D721Med (cell line): ENCODE results near the gene TBC1D10B.
"Not testable (repeated sequence)": the region's sequence is repeated elsewhere in the genome, so short reads cannot be mapped to it uniquely, and the experiment has no call there.

Experiments used
- DNase-seq: peaks from one replicate; pipeline ENCODE4 v3.0.0; 2011; ENCODE audit warnings: low spot score; ENCODE audit not compliant: insufficient read length
- FAIRE-seq: peaks from 2 replicates; lab custom pipeline; 2011; peaks lifted over from hg19 to GRCh38; lab: Jason Lieb, UNC
- TF ChIP-seq, protein P1 (sequence below): IDR thresholded peaks from 2 replicates; pipeline ENCODE4 v1.5.1; 2012; ENCODE audit warnings: mild to moderate bottlenecking, control low read depth; ENCODE audit not compliant: insufficient read depth; ENCODE audit errors: missing control alignments

The TBC1D10B gene

DNA sequence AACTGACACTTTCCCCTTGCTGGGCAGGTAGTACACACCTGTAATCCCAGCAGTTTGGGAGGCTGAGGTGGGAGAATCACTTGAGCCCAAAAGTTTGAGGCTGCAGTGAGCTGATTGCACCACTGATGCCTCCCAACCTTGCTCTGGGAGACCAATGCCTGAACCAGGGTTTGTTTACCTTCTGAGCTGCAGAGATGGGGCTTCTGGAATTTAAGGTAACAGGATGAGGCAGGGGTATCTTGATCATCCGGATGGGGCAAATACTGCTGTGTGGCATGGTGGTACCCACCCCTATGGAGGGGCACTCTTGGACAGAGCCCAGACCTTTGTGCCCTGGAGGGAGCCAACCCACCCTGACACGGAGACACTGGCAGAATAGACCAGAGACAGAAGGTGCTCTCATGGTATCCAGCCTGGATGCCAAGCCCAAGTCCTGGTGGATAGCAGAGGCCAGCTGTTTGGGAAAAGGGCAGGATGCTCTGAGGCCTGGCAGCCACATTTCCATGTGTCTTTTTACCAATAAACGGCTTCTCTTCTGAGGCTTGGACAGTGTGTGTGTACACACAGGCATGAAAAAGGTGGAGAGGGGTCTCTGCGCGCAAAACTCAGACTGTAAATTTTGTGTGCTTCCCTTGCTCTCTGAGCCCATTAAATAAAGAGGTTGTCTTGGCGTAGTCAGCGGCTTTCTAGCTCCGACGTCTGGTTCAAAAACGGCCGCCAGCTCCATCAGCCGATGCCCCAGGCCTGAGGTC, 29.3 kb upstream of the TBC1D10B start:
- DNase-seq (no peak), FAIRE-seq (no peak)
- TF ChIP-seq, protein P1, sequence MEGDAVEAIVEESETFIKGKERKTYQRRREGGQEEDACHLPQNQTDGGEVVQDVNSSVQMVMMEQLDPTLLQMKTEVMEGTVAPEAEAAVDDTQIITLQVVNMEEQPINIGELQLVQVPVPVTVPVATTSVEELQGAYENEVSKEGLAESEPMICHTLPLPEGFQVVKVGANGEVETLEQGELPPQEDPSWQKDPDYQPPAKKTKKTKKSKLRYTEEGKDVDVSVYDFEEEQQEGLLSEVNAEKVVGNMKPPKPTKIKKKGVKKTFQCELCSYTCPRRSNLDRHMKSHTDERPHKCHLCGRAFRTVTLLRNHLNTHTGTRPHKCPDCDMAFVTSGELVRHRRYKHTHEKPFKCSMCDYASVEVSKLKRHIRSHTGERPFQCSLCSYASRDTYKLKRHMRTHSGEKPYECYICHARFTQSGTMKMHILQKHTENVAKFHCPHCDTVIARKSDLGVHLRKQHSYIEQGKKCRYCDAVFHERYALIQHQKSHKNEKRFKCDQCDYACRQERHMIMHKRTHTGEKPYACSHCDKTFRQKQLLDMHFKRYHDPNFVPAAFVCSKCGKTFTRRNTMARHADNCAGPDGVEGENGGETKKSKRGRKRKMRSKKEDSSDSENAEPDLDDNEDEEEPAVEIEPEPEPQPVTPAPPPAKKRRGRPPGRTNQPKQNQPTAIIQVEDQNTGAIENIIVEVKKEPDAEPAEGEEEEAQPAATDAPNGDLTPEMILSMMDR = no peak

DNA sequence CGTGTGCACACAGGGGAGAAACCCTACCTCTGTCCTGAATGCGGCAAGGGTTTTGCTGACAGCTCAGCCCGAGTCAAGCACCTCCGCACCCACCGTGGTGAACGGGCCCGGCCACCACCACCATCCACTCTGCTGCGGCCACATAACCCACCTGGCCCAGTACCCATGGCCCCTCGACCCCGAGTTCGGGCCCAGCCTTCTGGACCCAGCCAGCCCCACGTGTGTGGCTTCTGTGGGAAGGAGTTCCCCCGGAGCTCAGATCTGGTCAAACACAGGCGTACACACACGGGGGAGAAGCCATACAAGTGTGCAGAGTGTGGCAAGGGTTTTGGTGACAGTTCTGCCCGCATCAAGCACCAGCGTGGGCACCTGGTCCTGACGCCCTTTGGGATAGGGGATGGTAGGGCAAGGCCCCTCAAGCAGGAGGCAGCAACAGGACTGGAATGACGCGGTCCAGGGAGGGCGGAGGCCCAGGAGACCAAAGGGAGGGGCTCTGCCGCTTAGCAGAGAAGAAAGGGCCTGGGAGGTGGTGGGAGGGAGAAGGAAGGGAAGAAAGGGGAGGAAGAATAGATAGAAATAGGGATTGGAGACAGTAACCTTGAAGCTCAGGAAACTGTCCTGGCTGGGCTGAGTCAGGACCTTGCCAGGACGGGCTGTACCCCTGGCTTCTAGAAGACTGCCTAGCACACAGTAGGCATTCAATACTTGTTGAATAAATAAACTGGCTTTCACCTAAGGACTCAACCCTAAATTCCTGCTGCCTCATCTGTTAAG, 28.6 kb upstream of the TBC1D10B start:
- no peak for FAIRE-seq
- TF ChIP-seq, protein P1 = no peak
- DNase-seq = no peak

DNA sequence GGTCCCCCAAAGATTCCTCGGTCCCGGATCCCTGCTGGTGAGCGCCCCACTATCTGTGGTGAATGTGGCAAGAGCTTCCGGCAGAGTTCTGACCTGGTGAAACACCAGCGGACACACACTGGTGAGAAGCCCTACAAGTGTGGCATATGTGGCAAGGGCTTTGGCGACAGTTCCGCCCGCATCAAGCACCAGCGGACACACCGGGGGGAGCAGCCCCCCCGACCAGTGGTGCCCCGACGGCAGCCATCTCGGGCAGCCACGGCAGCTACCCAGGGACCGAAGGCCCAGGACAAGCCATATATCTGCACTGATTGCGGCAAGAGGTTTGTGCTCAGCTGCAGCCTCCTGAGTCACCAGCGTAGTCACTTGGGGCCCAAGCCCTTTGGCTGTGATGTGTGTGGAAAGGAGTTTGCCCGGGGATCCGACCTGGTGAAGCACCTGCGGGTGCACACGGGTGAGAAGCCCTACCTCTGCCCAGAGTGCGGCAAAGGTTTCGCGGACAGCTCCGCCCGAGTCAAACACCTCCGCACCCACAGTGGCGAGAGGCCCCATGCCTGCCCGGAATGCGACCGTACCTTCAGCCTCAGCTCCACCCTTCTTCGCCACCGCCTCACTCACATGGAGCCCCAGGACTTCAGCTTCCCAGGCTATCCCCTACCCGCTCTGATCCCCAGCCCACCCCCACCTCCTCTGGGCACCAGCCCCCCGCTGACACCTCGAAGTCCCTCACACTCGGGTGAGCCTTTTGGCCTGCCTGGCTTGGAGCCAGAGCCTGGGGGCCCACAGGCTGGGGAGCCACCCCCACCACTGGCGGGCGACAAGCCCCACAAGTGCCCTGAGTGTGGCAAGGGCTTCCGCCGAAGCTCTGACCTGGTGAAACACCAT, 27.7 kb upstream of the TBC1D10B start:
- FAIRE-seq = no peak

DNA sequence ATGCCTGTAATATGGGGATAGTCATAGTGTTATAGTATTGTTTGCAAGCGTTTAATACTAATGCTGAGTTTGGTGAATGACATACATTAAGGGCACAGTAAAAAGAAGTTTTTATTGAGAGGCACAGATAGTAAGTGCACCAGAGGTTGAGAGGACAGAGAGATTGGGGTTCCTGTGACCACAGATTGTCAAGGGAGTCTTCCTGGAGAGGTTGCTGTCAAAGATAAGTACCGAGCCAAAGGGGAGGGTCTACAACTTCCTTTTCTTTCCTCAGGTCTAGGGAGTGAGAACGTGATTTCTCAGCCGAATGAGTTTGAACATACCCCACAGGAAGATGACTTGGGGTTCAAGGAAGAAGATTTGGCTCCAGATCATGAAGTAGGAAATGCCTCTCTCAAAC, 26.8 kb upstream of the TBC1D10B start:
- TF ChIP-seq, protein P1 = no peak
- FAIRE-seq = no peak
- DNase-seq = no peak

More for the DNA sequence above, 27.7 kb upstream of the TBC1D10B start:
- DNase-seq = no peak
- TF ChIP-seq, protein P1 = no peak

DNA sequence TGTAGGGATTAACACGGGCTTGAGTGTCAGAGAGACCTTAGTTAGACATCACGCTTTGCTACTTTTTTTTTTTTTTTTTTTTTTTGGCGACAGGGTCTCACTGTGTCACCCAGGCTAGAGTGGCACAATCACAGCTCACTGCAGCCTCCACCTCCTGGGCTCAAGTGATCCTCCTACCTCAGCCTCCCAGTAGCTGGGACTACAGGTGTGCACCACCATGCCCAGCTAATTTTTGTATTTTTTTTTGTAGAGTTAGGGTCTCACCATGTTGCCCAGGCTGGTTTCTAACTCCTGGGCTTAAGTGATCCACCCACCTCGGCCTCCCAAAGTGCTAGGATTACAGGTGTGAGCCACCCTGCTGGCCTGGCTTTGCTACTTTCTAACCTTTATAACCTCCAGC, 26.3 kb upstream of the TBC1D10B start:
- FAIRE-seq = not testable (repeated sequence)

DNA sequence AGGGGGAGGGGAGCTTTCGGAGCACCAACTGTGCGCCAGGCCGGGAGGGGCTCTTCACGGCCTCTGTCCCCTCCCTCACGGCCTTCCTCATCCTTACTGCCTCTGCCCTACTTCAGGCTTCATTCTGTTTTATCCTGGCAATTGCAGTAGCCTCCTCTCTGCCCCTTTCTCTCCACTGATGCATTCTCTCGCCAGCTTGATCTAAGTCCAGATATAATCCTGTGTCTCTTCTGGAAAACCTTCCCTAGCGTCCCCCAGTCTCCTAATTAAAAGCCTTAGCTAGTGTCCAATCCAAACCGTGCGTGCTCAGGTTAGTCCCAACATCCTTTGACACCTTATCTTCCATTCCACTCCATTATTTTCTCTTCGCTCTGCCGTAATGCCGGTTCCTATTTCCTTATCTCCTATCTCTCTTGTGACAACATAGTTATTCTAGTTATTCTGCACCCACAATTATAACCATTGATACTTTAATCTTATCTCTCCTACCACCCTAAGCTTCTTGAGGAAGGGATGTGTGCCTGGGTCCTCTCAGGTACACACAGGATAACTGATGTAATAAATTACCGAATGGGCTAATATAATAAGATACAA, 25.8 kb upstream of the TBC1D10B start:
- TF ChIP-seq, protein P1 = no peak
- FAIRE-seq (no peak), DNase-seq (no peak)

More for the DNA sequence above, 26.3 kb upstream of the TBC1D10B start:
- not testable (repeated sequence) for DNase-seq
